ENCODE results near the gene MTR.
"Not testable (repeated sequence)": the region's sequence is repeated elsewhere in the genome, so short reads cannot be mapped to it uniquely, and the experiment has no call there.

MTR gene

DNA sequence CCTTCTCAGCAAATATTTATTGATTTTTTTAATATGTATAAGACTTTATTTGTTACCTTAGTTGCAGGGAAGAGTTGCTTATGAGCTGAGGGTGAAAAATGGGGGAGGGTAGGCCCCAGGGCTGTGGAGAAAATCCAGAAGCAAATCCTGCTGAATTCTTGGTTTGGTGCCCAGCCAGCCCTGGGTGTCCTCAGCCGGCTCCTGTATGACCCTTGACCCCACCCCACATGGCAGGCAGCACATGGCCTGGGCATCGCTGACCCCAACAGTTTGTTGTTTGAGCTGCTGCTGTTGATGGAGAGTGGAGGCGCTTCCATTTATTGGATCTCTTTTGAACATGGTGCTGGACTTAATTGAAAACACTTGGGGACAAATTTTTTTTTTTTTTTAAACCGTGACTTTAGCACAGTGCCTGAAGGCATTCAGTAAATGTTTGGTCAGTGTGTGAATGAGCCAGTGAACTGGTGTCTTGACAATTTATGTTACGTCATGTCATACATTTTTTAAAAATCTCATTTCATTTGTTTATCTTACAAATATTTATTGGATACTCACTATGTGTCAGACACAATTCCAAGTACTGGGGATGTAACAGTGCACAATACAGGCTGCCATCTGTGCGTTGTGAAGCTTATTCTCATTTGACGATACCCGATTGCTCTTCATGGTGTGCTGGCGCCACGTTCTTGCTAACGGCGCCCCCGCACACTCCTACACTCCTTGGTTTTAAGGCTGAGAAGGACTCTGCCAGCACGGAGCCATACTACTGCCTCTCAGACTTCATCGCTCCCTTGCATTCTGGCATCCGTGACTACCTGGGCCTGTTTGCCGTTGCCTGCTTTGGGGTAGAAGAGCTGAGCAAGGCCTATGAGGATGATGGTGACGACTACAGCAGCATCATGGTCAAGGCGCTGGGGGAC is 98.8 kb downstream of the MTR start:
- no peak for DNase-seq (ENCODE audit: extremely low read depth in 1 of 2, low read depth in 1 of 2)

DNA sequence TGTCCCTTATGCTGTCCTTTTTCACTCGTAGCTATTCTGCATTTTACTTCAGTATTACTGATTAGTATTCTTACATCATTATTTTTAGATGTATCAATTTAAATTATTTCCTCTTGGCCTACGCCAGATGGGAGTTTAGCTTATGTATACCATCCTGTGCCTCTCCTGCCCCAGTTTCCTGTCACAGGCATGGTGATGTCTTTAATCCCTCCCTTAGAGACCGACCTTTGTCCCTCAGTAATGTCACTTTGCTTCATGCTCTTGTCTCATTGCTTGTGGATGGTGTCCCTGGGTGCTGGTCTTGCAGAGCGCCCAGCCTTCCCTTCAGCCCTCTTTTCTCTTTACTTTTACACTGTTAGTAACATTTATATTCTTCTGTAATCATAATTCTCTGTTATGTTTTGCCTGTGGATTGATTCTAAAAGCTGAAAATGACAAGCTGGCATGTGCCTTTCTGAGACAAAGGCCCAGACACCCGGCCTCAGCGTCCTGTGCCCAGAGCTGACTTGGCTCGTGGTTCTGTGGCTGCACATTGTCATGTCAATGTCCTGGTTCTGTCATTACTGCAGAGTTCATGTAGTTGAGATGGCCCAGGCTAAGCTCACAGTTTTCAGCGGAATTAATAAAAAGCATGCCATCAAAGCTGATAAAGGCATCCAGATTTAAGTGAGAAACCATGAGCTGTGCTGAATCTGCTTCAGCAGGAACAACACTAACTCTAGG is 100.7 kb downstream of the MTR start:
- no peak for DNase-seq (ENCODE audit: extremely low read depth in 1 of 2, low read depth in 1 of 2)

GRCh38 chr1:236896716-236897115 is 101.6 kb downstream of the MTR start:
- DNase-seq (ENCODE audit: extremely low read depth in 1 of 2, low read depth in 1 of 2), result no peak

DNA sequence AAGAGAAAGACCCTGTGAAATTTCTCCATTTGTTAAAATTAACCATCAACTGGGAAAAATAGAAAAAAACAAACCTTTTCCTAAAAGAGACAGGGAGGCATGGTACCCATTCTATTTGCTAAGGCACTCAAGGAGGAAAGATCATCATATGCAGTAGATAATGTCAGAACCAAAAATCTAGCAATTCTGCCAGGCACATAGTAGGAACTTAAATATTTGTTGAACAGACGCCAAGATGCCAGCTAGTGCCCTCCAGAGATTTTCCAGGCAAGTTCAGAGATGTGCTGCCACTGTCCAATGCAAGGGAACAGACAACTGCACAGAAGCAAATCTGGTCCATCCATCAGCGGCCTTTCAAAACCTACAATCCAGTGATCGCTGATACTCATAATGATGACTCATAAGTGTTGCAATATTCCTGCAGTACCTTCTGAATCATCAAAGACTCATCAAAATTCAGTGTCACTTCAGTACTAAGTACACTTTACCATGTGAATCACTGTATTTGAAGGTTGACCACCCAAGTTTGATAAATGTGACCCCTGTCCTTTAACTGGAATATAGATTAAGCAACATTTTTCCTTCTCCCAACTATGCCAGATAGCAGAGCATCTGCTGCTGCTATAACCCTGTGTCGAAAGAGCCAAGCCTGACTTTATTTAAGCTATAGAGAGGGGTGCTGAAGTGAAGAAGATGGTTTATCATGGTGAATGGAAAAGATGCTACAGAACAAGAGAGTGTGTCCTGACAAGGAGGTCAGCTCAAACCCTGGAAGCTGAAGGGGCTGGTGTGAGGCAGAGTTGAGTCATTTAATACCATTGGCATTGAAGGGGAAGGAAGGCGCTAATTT is 110.0 kb downstream of the MTR start:
- no peak for DNase-seq (ENCODE audit: extremely low read depth in 1 of 2, low read depth in 1 of 2)

GRCh38 chr1:236907205-236907604 is 112.1 kb downstream of the MTR start:
- DNase-seq (ENCODE audit: extremely low read depth in 1 of 2, low read depth in 1 of 2), result no peak

GRCh38 chr1:236908669-236909068 is 113.6 kb downstream of the MTR start:
- DNase-seq (ENCODE audit: extremely low read depth in 1 of 2, low read depth in 1 of 2), result no peak

DNA sequence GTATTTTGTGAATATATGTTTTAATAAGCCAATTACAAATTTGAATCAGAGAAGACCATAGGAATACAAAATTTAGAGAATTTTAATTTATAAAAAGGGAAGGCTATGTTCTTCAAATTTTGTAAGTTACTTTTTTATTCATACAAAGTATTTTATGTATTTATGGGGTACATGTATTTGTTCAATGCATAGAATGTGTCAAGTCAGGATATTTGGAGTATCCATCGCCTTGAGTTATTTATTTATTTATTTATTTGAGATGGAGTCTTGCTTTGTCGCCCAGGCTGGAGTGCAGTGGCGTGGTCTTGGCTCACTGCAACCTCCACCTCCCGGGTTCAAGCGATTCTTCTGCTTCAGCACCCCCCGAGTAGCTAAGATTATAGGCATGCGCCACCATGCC is 116.0 kb downstream of the MTR start:
- DNase-seq (ENCODE audit: extremely low read depth in 1 of 2, low read depth in 1 of 2), result not testable (repeated sequence)

- DNase-seq (ENCODE audit: extremely low read depth in 1 of 2, low read depth in 1 of 2), result no peak
Measured at GRCh38 chr1:236913371-236914037, 118.4 kb downstream of the MTR start.

GRCh38 chr1:236914375-236914774 is 119.3 kb downstream of the MTR start:
- no peak for DNase-seq (ENCODE audit: extremely low read depth in 1 of 2, low read depth in 1 of 2)

DNA sequence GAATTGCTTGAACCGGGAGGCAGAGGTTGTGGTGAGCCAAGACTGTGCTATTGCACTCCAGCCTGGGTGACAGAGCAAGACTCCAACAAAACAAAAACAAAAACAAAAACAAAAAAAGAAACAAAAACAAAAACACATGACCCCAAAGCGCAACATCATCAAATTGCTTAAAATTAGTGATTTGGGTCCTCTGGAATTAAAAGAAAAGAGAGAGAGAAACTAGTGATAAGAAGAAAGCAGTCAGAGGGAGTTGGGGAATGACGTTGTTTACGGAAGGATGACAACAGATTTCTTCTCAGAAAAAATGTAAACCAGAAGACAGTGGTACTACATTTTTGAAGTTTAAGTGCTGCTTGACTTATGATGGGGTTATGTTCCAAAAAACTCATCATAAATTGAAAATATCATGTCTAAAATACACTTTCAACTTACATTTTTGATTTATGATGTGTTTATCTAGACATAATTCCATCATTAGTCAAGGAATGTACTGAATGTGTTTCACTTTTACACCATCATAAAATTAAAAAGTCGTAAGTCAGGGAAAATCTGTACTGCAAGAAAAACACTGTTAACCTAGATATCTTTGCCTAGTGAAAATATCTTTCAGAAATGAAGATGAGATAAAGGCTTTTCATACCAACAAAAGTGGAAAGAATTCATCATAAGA is 121.2 kb downstream of the MTR start:
- no peak for DNase-seq (ENCODE audit: extremely low read depth in 1 of 2, low read depth in 1 of 2)

- no peak for DNase-seq (ENCODE audit: extremely low read depth in 1 of 2, low read depth in 1 of 2)
Measured at GRCh38 chr1:236917448-236917847, 122.4 kb downstream of the MTR start.

- DNase-seq (ENCODE audit: extremely low read depth in 1 of 2, low read depth in 1 of 2), result no peak
Measured at GRCh38 chr1:236920286-236920894, 125.3 kb downstream of the MTR start.

- DNase-seq (ENCODE audit: extremely low read depth in 1 of 2, low read depth in 1 of 2), result no peak
Measured at GRCh38 chr1:236921610-236922009, 126.5 kb downstream of the MTR start.

DNA sequence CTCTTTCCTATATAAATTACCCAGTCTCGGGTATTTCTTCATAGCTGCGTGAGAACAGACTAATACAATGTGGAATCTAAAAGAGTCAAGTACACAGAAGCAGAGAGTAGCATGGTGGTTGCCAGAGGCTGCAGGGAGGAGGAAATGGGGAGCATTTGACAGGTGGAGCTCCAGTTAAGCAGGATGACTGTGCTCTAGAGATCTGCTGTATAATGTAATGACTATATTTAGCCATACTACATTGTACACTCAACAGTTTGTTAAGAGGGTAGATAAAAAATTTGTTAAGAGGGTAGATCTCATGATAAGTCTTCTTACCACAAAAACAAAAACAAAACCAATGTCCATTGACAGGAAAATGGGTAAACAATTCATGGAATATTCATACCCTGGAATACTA is 127.1 kb downstream of the MTR start:
- no peak for DNase-seq (ENCODE audit: extremely low read depth in 1 of 2, low read depth in 1 of 2)

DNA sequence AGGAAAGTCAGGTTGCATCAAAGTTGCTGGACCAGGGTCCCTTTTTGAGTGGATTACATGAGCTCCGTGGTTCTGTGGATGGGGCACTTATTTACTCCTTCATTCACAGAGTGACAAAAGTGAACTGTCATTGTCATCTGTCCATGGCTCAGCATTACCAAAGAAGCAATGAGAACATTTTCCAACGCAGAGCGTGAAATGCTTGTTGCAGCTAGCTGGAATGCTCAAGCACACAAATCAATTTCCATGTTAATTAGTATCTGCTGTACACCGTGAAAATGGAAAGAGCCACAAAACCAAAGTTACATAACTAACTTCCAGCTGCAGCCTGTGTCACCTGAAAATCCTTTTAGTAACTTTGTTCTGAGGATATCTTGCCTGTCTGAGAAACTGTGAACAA is 130.3 kb downstream of the MTR start:
- no peak for DNase-seq (ENCODE audit: extremely low read depth in 1 of 2, low read depth in 1 of 2)

DNA sequence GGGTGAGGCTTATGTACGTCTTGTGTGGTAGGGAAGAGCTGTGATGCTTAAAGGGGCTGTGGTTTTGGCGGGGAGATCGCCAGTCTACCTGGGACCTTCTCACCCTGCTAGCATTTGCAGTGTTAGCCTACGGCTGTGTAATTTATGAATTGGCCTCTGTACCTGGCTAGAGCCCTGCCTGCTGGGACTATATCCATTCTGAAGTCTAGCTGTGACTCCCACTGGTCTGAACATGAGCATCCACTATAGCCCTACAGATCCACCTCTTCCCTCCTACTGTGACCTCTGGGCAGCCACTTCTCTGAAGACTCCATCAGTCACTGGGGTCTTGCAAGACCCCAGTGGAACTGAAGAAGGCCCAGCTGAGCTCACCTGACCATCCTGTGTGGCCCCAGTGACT is 135.4 kb downstream of the MTR start:
- DNase-seq (ENCODE audit: extremely low read depth in 1 of 2, low read depth in 1 of 2), result no peak

GRCh38 chr1:236938760-236939159 is 143.7 kb downstream of the MTR start:
- DNase-seq (ENCODE audit: extremely low read depth in 1 of 2, low read depth in 1 of 2), result no peak

GRCh38 chr1:236942431-236942830 is 147.3 kb downstream of the MTR start:
- no peak for DNase-seq (ENCODE audit: extremely low read depth in 1 of 2, low read depth in 1 of 2)

GRCh38 chr1:236944556-236944955 is 149.5 kb downstream of the MTR start:
- DNase-seq (ENCODE audit: extremely low read depth in 1 of 2, low read depth in 1 of 2), result no peak

- no peak for DNase-seq (ENCODE audit: extremely low read depth in 1 of 2, low read depth in 1 of 2)
Measured at GRCh38 chr1:236945002-236945401, 149.9 kb downstream of the MTR start.

Data from activated CD8-positive, alpha-beta memory T cell treated with anti-CD3 and anti-CD28 coated beads for 1 hour (primary cell).